Hematopoietic multipotent progenitor cell (in vitro differentiated cells): ENCODE data around the gene EML1. TPM values are rescaled to one million over a fixed set of nuclear protein-coding genes. Genes with fewer than 3 reads are reported as not detected.
"Not testable (repeated sequence)": the region's sequence is repeated elsewhere in the genome, so short reads cannot be mapped to it uniquely, and the experiment has no call there.

ENCODE experiments used
- DNase-seq, 3 donors: peaks; one replicate each; pipeline ENCODE4 v3.0.0-alpha.2; 2011 to 2015; ENCODE audit warnings: low read depth in 2 of 3, low spot score in 2 of 3
- total RNA-seq: library from RNA; depleted of rRNA; stranded (reverse); fragments of >200 nt; gene quantifications from one replicate; pipeline ENCODE4 v1.2.3, GENCODE V29; 2012

EML1 gene
- total RNA-seq, 1 donor: under 0.01 TPM

GRCh38 chr14:99929601-99930000, 136.4 kb downstream of the EML1 start:
- DNase-seq: no peak

- DNase-seq: peak in 1 of 3 donors; percentile 33
These were observed 137.4 kb downstream of the EML1 start for GRCh38 chr14:99930420-99931274.

- no peak for DNase-seq
These were observed 138.1 kb downstream of the EML1 start for GRCh38 chr14:99931308-99931707.

- no peak for DNase-seq
These were observed 142.8 kb downstream of the EML1 start for GRCh38 chr14:99936056-99936455.

GRCh38 chr14:99936738-99937474, 143.7 kb downstream of the EML1 start:
- DNase-seq: no peak

GRCh38 chr14:99937475-99938244, 144.4 kb downstream of the EML1 start:
- DNase-seq: no peak

GRCh38 chr14:99938376-99938775, 145.2 kb downstream of the EML1 start:
- DNase-seq: no peak

- DNase-seq: no peak
These were observed 145.7 kb downstream of the EML1 start for GRCh38 chr14:99938896-99939295.

- DNase-seq: no peak
These were observed 146.2 kb downstream of the EML1 start for GRCh38 chr14:99939421-99939820.

- DNase-seq: no peak
These were observed 146.9 kb downstream of the EML1 start for GRCh38 chr14:99940064-99940463.

- no peak for DNase-seq
These were observed 148.0 kb downstream of the EML1 start for GRCh38 chr14:99941211-99941610.

- DNase-seq: no peak
These were observed 150.4 kb downstream of the EML1 start for GRCh38 chr14:99943620-99944019.

- no peak for DNase-seq
These were observed 151.0 kb downstream of the EML1 start for GRCh38 chr14:99944241-99944651.

- DNase-seq: peak in 1 of 3 donors; percentile 7
These were observed 152.8 kb downstream of the EML1 start for GRCh38 chr14:99945732-99946651.

GRCh38 chr14:99946652-99947489, 153.7 kb downstream of the EML1 start:
- peak; percentile 29 to 65 (median 52) for DNase-seq

- no peak for DNase-seq
These were observed 154.5 kb downstream of the EML1 start for GRCh38 chr14:99947695-99948094.

- not testable (repeated sequence) for DNase-seq
These were observed 156.0 kb downstream of the EML1 start for GRCh38 chr14:99949011-99949732.

- no peak for DNase-seq
These were observed 157.0 kb downstream of the EML1 start for GRCh38 chr14:99950181-99950580.
